NB4 (cell line): ENCODE results near the gene TRNAU1AP.
"Not testable (repeated sequence)": the region's sequence is repeated elsewhere in the genome, so short reads cannot be mapped to it uniquely, and the experiment has no call there.

Source experiments
- DNase-seq: peaks from one replicate; pipeline ENCODE4 v3.0.0; 2010; ENCODE audit warnings: low read depth
- H3K4me3 ChIP-seq: one replicate; pipeline ENCODE4 v1.5.1; 2011; ENCODE audit warnings: mild to moderate bottlenecking, low read depth, low read length, moderate library complexity
- MAX ChIP-seq: IDR thresholded peaks from 2 replicates; pipeline ENCODE4 v1.6.1; 2011; ENCODE audit warnings: low read depth, low read length
- MYC ChIP-seq: IDR thresholded peaks from 2 replicates; pipeline ENCODE4 v1.6.1; 2011; ENCODE audit warnings: low read depth, low read length
- POLR2A ChIP-seq: IDR thresholded peaks from 2 replicates; pipeline ENCODE4 v1.6.1; 2011; ENCODE audit warnings: mild to moderate bottlenecking; ENCODE audit not compliant: insufficient read length; ENCODE audit errors: extremely low read depth
- TF ChIP-seq, protein P1 (sequence below): IDR thresholded peaks from one replicate; pipeline ENCODE4 v1.5.1; 2012; ENCODE audit warnings: low read depth, low read length

Gene TRNAU1AP

GRCh38 chr1:28516518-28516956, 36.3 kb upstream of the TRNAU1AP start:
- no peak for TF ChIP-seq POLR2A
- TF ChIP-seq MYC: no peak
- no peak for TF ChIP-seq MAX
- TF ChIP-seq, protein P1, sequence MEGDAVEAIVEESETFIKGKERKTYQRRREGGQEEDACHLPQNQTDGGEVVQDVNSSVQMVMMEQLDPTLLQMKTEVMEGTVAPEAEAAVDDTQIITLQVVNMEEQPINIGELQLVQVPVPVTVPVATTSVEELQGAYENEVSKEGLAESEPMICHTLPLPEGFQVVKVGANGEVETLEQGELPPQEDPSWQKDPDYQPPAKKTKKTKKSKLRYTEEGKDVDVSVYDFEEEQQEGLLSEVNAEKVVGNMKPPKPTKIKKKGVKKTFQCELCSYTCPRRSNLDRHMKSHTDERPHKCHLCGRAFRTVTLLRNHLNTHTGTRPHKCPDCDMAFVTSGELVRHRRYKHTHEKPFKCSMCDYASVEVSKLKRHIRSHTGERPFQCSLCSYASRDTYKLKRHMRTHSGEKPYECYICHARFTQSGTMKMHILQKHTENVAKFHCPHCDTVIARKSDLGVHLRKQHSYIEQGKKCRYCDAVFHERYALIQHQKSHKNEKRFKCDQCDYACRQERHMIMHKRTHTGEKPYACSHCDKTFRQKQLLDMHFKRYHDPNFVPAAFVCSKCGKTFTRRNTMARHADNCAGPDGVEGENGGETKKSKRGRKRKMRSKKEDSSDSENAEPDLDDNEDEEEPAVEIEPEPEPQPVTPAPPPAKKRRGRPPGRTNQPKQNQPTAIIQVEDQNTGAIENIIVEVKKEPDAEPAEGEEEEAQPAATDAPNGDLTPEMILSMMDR: no peak
- peak; percentile 33 for DNase-seq

GRCh38 chr1:28517649-28517999, 35.3 kb upstream of the TRNAU1AP start:
- no peak for TF ChIP-seq POLR2A
- TF ChIP-seq MAX: no peak
- TF ChIP-seq MYC: no peak
- TF ChIP-seq, protein P1: no peak
- no peak for DNase-seq
- peak overlapping the region; percentile 51 for H3K4me3 ChIP-seq

More at GRCh38 chr1:28516518-28516956, 36.3 kb upstream of the TRNAU1AP start:
- H3K4me3 ChIP-seq: no peak overlapping the region

GRCh38 chr1:28518000-28518744, 34.7 kb upstream of the TRNAU1AP start:
- DNase-seq: peak; percentile 92
- H3K4me3 ChIP-seq: peak overlapping the region; percentile 92
- TF ChIP-seq, protein P1: peak; percentile 87
- TF ChIP-seq MYC: peak; percentile 78
- TF ChIP-seq MAX: peak; percentile 78
- TF ChIP-seq POLR2A: peak; percentile 92

GRCh38 chr1:28518745-28519341, 34.0 kb upstream of the TRNAU1AP start:
- TF ChIP-seq MAX: peak; percentile 87
- no peak for TF ChIP-seq POLR2A
- peak overlapping the region; percentile 92 for H3K4me3 ChIP-seq
- DNase-seq: peak; percentile 80

DNA sequence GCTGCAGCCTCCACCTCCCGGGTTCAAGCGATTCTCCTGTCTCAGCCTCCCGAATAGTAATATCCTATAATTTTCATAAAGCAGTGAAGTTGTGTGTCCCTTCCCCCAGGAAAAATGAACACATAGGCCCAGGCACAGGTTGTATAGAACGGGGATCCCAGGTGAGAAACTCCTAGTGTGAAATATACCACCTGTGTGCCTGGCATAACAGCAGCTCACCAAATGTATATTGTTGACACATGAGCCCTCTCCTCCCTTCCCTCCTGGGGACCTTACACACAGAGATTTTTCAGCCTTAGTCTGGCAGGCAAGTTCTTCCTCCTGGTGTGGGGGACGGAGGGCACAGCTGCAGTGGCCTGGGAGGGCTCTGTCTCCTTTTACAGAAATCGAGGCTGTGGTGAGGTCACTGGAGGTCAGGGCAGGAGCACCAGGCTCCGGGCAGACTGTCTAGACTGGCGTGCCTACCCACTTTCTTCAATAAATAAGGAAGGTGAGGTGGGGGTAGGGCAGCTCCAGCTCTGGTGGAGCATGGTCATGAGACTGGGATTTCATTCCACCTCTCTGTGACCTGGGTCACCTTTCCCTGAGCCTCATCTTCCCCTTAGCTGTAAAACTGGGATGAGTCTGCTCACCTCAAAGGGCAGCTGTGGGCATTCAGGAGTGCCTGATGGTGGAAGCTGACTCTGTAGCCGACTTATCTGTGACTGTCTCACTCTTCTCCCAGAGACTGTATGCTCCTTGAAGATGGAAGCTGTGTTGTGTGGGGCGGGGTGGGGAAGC, 32.7 kb upstream of the TRNAU1AP start:
- DNase-seq: peak; percentile 25
- peak overlapping the region; percentile 92 for H3K4me3 ChIP-seq
- TF ChIP-seq POLR2A (no peak), MYC (no peak), MAX (no peak)
- TF ChIP-seq, protein P1: no peak

DNA sequence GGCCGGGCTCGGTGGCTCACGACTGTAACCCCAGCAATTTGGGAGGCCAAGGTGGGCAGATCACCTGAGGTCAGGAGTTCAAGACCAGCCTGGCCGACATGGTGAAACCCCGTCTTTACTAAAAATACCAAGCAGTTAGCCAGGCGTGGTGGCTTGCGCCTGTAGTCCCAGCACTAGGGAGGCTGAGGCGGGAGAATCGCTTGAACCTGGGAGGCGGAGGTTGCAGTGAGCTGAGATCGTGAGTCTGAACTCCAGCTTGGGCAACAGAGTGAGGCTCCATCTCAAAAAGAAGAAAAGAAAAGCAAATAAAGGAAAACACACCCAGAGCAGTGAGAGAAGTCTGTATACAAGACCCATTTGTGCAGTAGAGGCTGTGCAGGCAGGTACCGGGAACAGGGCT, 32.1 kb upstream of the TRNAU1AP start:
- not testable (repeated sequence) for H3K4me3 ChIP-seq, DNase-seq
